MCF 10A (cell line): ENCODE results near the gene HYPK. TPM values are rescaled to one million over a fixed set of nuclear protein-coding genes. Genes with fewer than 3 reads are reported as not detected.
A peak's percentile ranks its signal among the peaks of the same experiment; 100 is the strongest.
"Not testable (repeated sequence)": the region's sequence is repeated elsewhere in the genome, so short reads cannot be mapped to it uniquely, and the experiment has no call there.

Source experiments
- BruUV-seq: library from RNA; stranded (reverse); fragments of 400-500 nt; replicated peaks from 2 replicates; lab custom pipeline; 2021; lab: Mats Ljungman, UMichigan
- CTCF ChIA-PET: fragments of 300-600 bp; sonication (Branson Sonifier 250); formaldehyde crosslinking; extraction: SDS; loops from one replicate; lab custom pipeline; 2021; ENCODE audit warnings: antibody characterized with exemption, inconsistent platforms; lab: Yijun Ruan, JAX
- POLR2A ChIA-PET: fragments of 300-600, 350-650 bp; sonication (Branson Sonifier 250); formaldehyde crosslinking; extraction: SDS; loops from one replicate; lab custom pipeline; 2020; ENCODE audit warnings: antibody characterized with exemption, inconsistent platforms; lab: Yijun Ruan, JAX
- DNase-seq: peaks from one replicate; pipeline ENCODE4 v3.0.0-alpha.2; 2018; ENCODE audit not compliant: unreplicated experiment
- H3K27ac Mint-ChIP-seq: one replicate; pipeline ENCODE4 v1.8.0; 2022; ENCODE audit warnings: mild to moderate bottlenecking, low read depth, mixed read lengths; ENCODE audit not compliant: unreplicated experiment
- H3K27me3 Mint-ChIP-seq: one replicate; pipeline ENCODE4 v1.8.0; 2022; ENCODE audit warnings: mixed read lengths; ENCODE audit not compliant: insufficient read depth, unreplicated experiment
- H3K36me3 Mint-ChIP-seq: one replicate; pipeline ENCODE4 v1.8.0; 2022; ENCODE audit warnings: mild to moderate bottlenecking, moderate library complexity, mixed read lengths; ENCODE audit not compliant: insufficient read depth, unreplicated experiment
- H3K4me1 Mint-ChIP-seq: one replicate; pipeline ENCODE4 v1.8.0; 2022; ENCODE audit warnings: mixed read lengths; ENCODE audit not compliant: insufficient read depth, unreplicated experiment
- H3K4me3 Mint-ChIP-seq: one replicate; pipeline ENCODE4 v1.8.0; 2022; ENCODE audit warnings: mild to moderate bottlenecking, moderate library complexity, mixed read lengths; ENCODE audit not compliant: unreplicated experiment
- H3K9me3 Mint-ChIP-seq: one replicate; pipeline ENCODE4 v1.8.0; 2022; ENCODE audit warnings: mixed read lengths; ENCODE audit not compliant: unreplicated experiment
- intact Hi-C: fragments of 100-400 bp; cut with micrococcal nuclease; formaldehyde crosslinking; loops from 2 replicates; pipeline ENCODE4 v1.14.1; 2022
- total RNA-seq: library from RNA; stranded (reverse); gene quantifications from 2 replicates; pipeline ENCODE4 v1.2.3, GENCODE V29; 2022
- TF ChIP-seq, protein P1 (sequence below): fragments of 200-600 bp; IDR thresholded peaks from one replicate; pipeline ENCODE4 v1.8.0; 2022; ENCODE audit warnings: antibody characterized with exemption, mild to moderate bottlenecking; ENCODE audit not compliant: unreplicated experiment

HYPK gene
- total RNA-seq, 1 experiment from 2014 or later, result 31.1 TPM

DNA sequence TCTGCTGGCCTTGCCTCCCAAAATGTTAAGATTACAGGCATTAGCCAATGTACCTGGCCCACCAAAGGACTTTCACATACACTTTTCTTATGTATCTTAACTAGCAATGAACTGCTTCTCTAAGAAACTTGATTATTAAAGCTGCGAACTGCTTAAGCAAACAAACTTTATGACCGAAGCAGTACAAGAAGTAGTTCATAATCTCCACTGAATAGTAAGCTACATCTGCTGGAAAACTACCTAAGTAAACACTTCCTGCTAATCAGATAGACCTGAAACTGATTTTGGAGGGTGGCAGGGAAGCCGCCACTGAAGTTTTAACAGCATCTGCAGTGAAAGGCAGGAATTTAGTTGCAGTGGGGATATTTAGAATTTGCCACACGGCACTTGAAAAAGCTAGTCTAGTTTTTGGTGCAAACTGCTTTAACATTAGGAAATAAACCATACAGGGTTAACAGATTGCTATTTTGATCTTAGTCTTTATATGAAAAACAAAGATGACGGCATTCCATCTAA is 8.1 kb downstream of the HYPK start:
- no peaks in the 10 kb centered on the region for H3K4me1 Mint-ChIP-seq
- no peak overlapping the region for H3K27ac Mint-ChIP-seq
- H3K36me3 Mint-ChIP-seq, result peaks cover 92% of the 10 kb centered on the region
- POLR2A ChIA-PET, result interaction anchor here (1.4 to 2.6 kb wide), 2 partner anchors 8 to 15 kb away, joined by 3 to 14 read pairs; partner anchors contain the start of genes HYPK and SERINC4
- CTCF ChIA-PET, result interaction anchor here (0.9 to 1.4 kb wide), 2 partner anchors 32 to 38 kb away, joined by 3 to 4 read pairs; partner anchors contain the start of gene ELL3
- H3K9me3 Mint-ChIP-seq, result no peaks in the 10 kb centered on the region
- intact Hi-C loops, result no loop called here
- H3K4me3 Mint-ChIP-seq, result no peak overlapping the region
- TF ChIP-seq, protein P1, sequence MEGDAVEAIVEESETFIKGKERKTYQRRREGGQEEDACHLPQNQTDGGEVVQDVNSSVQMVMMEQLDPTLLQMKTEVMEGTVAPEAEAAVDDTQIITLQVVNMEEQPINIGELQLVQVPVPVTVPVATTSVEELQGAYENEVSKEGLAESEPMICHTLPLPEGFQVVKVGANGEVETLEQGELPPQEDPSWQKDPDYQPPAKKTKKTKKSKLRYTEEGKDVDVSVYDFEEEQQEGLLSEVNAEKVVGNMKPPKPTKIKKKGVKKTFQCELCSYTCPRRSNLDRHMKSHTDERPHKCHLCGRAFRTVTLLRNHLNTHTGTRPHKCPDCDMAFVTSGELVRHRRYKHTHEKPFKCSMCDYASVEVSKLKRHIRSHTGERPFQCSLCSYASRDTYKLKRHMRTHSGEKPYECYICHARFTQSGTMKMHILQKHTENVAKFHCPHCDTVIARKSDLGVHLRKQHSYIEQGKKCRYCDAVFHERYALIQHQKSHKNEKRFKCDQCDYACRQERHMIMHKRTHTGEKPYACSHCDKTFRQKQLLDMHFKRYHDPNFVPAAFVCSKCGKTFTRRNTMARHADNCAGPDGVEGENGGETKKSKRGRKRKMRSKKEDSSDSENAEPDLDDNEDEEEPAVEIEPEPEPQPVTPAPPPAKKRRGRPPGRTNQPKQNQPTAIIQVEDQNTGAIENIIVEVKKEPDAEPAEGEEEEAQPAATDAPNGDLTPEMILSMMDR, result no peak
- no peaks in the 10 kb centered on the region for H3K27me3 Mint-ChIP-seq
- BruUV-seq, result no TSS peak
- DNase-seq, result no peak

DNA sequence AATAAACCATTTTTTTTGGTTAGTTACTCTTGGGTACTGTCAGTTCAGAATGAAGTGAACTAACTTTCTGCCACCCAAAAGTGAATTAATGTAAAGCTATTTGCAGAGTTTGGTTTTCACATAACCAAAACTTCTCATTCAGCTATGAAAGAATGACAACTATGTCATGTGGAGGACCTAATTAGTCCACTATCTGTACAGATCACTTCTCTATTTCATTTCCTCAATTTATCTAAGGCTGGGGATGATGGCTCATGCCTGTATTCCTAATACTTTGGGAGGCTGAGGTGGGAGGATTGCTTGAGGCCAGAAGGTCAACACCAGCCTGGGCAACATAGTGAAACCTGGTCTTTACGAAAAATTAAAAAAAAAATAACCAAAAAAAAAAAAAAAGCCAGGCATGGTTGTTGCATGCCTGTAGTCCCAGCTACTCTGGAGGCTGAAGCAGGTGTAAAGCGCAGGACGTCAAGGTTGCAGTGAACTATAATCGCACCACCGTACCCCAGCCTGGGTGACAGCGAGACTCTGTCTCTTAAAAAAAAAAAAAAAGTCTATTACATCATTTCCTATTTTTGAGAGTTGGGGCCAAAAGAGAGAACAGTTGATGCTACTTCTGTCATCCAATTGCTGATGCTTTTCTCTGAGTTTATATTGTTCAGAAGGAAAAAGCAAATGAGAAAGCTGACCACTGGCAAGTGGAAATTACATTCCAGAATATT is 8.7 kb downstream of the HYPK start:
- intact Hi-C loops, result no loop called here
- Mint-ChIP-seq H3K27ac (no peak overlapping the region), H3K4me3 (no peak overlapping the region), H3K36me3 (peaks cover 92% of the 10 kb centered on the region), H3K9me3 (no peaks in the 10 kb centered on the region), H3K27me3 (no peaks in the 10 kb centered on the region), H3K4me1 (no peaks in the 10 kb centered on the region)
- BruUV-seq, result no TSS peak
- ChIA-PET POLR2A (interaction anchor here (0.6 to 2.6 kb wide), 6 partner anchors 8 to 107 kb away, joined by 3 to 14 read pairs (median 3); partner anchors contain the start of genes HYPK, MFAP1 and SERINC4), CTCF (interaction anchor here (0.6 to 1.4 kb wide), 3 partner anchors 32 to 64 kb away, joined by 3 to 4 read pairs (median 3); partner anchors contain the start of gene ELL3)
- DNase-seq, result no peak
- TF ChIP-seq, protein P1, result no peak

DNA sequence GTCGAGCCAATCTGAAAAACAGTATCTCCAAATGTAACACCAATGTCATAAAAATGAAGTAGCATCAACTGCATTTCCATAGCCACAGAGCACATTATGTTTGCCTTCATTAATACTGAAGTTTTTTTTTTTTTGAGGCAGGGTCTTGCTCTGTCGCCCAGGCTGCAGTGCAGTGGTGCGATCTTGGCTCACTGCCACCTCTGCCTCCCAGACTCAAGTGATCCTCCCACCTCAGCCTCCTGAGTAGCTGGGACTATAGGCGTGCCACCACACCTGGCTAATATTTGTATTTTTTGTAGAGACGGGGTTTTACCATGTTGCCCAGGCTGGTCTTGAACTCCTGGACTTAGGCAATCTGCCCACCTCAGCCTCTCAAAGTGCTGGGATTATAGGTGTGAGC is 14.7 kb downstream of the HYPK start:
- BruUV-seq, H3K4me1 Mint-ChIP-seq, H3K27ac Mint-ChIP-seq, H3K9me3 Mint-ChIP-seq, H3K4me3 Mint-ChIP-seq, H3K27me3 Mint-ChIP-seq, POLR2A ChIA-PET, DNase-seq, CTCF ChIA-PET, intact Hi-C loops: not testable (repeated sequence)
- peaks cover 83% of the 10 kb centered on the region for H3K36me3 Mint-ChIP-seq

DNA sequence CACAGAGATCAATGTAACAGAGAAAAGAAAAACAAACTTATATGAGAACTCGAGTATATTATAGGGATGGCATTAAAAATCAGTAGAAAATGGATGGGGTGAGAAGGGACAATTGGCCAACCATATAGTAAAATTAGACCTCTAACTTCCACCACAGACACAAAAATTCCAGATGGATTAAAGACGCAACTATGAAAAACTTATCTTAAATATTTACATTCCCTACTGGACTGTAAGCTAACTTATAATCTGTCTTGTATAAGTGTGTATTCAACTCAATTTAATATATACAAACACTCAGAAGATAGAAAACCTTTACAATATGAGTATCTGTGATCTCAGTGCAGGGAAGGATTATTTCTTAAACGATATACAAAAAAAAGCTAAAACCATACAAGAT is 21.1 kb downstream of the HYPK start:
- no peak for DNase-seq
- TF ChIP-seq, protein P1, result no peak
- peaks cover 20% of the 10 kb centered on the region for H3K4me1 Mint-ChIP-seq
- no peak overlapping the region for H3K27ac Mint-ChIP-seq
- BruUV-seq, result no TSS peak
- H3K9me3 Mint-ChIP-seq, result no peaks in the 10 kb centered on the region
- no peaks in the 10 kb centered on the region for H3K27me3 Mint-ChIP-seq
- peak overlapping the region; percentile 6 for H3K4me3 Mint-ChIP-seq
- ChIA-PET CTCF (interaction anchor here (1.0 to 2.1 kb wide), 2 partner anchors 24 to 51 kb away, joined by 4 read pairs; no protein-coding TSS in a partner anchor), POLR2A (interaction anchor here (1.2 to 8.7 kb wide), 3 partner anchors 10 to 28 kb away, joined by 3 to 99 read pairs (median 4); partner anchors contain the start of genes HYPK and SERINC4)
- intact Hi-C loops, result no loop called here
- peaks cover 43% of the 10 kb centered on the region for H3K36me3 Mint-ChIP-seq
